ENCODE results near the gene UBE2Q1.
A peak's percentile ranks its signal among the peaks of the same experiment; 100 is the strongest.

Gene UBE2Q1

DNA sequence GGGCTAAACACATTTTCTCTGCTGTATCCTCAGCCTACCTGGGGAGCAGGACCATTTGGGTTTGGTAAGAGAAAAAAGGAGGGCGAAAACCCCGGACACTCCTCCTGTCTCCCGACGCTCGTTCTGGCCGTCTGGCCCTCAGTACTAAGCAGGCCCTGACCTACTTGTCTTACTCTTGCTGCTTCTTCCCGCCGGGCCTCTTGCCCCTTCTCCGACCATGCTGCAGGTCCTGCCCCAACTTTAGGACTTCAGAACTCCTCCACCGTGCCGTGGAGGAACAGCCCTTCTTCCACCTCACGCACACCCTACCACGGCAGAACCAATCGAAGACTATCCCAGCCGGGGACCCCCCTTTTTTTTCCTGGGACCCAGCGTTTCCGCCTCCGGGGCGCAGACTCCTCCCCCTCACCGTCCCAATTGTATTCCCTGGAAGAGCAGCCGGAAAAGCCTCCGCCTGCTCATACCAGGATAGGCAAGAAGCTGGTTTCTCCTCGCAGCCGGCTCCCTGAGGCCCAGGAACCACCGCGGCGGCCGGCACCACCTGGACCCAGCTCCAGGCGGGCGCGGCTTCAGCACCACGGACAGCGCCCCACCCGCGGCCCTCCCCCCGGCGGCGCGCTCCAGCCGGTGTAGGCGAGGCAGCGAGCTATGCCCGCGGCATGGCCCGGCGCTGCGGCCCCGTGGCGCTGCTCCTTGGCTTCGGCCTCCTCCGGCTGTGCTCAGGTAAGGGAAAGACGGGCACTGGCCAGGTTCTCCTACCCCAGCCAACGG, 9.1 kb upstream of the UBE2Q1 start, which contains the start of gene CHRNB2:
TSS of gene CHRNB2 (plus strand) at position 393 of the 771 bp plus-strand sequence. CDS start at position 660, 267 bp downstream.
- TF ChIP-seq, protein P1, sequence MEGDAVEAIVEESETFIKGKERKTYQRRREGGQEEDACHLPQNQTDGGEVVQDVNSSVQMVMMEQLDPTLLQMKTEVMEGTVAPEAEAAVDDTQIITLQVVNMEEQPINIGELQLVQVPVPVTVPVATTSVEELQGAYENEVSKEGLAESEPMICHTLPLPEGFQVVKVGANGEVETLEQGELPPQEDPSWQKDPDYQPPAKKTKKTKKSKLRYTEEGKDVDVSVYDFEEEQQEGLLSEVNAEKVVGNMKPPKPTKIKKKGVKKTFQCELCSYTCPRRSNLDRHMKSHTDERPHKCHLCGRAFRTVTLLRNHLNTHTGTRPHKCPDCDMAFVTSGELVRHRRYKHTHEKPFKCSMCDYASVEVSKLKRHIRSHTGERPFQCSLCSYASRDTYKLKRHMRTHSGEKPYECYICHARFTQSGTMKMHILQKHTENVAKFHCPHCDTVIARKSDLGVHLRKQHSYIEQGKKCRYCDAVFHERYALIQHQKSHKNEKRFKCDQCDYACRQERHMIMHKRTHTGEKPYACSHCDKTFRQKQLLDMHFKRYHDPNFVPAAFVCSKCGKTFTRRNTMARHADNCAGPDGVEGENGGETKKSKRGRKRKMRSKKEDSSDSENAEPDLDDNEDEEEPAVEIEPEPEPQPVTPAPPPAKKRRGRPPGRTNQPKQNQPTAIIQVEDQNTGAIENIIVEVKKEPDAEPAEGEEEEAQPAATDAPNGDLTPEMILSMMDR (IDR thresholded peaks at IDR 0.05; ENCODE audit: extremely low read depth, insufficient read depth, missing control alignments) = no peak
- peak; percentile 92 for DNase-seq (ENCODE audit: low spot score)
- in situ Hi-C loops (cut with MboI; ENCODE audit: low pct_unique_long_range_greater_than_20kb, low sequenced_read_pairs, unreplicated experiment) = loop anchor here (25.0 kb wide), 1 partner anchor 320 kb away; no protein-coding TSS in a partner anchor

DNA sequence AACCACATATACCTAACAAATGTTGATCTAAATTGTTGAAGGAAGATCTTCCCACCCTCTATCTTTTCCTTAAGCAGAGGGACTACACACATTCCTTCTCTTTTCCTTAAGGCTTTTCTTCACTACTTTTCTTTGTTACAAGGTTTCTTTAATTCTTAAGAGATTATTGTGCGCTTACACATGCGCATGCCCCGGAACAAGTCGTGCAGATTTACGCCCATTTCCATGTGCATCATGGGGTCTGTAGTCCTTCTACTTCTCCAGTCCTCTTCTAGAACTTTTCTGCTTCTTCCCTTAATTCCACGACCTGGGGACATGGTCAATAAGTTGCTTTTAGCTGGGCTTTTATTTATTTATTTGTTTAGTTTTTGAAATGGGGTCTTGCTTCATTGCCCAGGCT, 7.4 kb upstream of the UBE2Q1 start:
- DNase-seq (ENCODE audit: low spot score) = no peak
- in situ Hi-C loops (cut with MboI; ENCODE audit: low pct_unique_long_range_greater_than_20kb, low sequenced_read_pairs, unreplicated experiment) = loop anchor here (25.0 kb wide), 1 partner anchor 321 kb away; no protein-coding TSS in a partner anchor
- TF ChIP-seq, protein P1 (IDR thresholded peaks at IDR 0.05; ENCODE audit: extremely low read depth, insufficient read depth, missing control alignments) = no peak

- in situ Hi-C loops (cut with MboI; ENCODE audit: low pct_unique_long_range_greater_than_20kb, low sequenced_read_pairs, unreplicated experiment) = loop anchor here (25.0 kb wide), 1 partner anchor 328 kb away; no protein-coding TSS in a partner anchor
Measured at GRCh38 chr1:154559466-154560044, 1.1 kb upstream of the UBE2Q1 start.

GRCh38 chr1:154558720-154559465, 431 bp upstream of the UBE2Q1 start:
- peak; percentile 98 for DNase-seq (ENCODE audit: low spot score)
- in situ Hi-C loops (cut with MboI; ENCODE audit: low pct_unique_long_range_greater_than_20kb, low sequenced_read_pairs, unreplicated experiment) = loop anchor here (25.0 kb wide), 1 partner anchor 328 kb away; no protein-coding TSS in a partner anchor
- TF ChIP-seq, protein P1 (IDR thresholded peaks at IDR 0.05; ENCODE audit: extremely low read depth, insufficient read depth, missing control alignments) = no peak

More at GRCh38 chr1:154559466-154560044, 1.1 kb upstream of the UBE2Q1 start:
- peak; percentile 82 for DNase-seq (ENCODE audit: low spot score)
- TF ChIP-seq, protein P1 (IDR thresholded peaks at IDR 0.05; ENCODE audit: extremely low read depth, insufficient read depth, missing control alignments) = peak; percentile 94

- in situ Hi-C loops (cut with MboI; ENCODE audit: low pct_unique_long_range_greater_than_20kb, low sequenced_read_pairs, unreplicated experiment) = loop anchor here (25.0 kb wide), 1 partner anchor 330 kb away; no protein-coding TSS in a partner anchor
- TF ChIP-seq, protein P1 (IDR thresholded peaks at IDR 0.05; ENCODE audit: extremely low read depth, insufficient read depth, missing control alignments) = no peak
- no peak for DNase-seq (ENCODE audit: low spot score)
Measured at GRCh38 chr1:154557248-154557938, 1.1 kb downstream of the UBE2Q1 start.

All from GM13977 (cell line).